ENCODE results near the gene TMEM59L.

The TMEM59L gene

DNA sequence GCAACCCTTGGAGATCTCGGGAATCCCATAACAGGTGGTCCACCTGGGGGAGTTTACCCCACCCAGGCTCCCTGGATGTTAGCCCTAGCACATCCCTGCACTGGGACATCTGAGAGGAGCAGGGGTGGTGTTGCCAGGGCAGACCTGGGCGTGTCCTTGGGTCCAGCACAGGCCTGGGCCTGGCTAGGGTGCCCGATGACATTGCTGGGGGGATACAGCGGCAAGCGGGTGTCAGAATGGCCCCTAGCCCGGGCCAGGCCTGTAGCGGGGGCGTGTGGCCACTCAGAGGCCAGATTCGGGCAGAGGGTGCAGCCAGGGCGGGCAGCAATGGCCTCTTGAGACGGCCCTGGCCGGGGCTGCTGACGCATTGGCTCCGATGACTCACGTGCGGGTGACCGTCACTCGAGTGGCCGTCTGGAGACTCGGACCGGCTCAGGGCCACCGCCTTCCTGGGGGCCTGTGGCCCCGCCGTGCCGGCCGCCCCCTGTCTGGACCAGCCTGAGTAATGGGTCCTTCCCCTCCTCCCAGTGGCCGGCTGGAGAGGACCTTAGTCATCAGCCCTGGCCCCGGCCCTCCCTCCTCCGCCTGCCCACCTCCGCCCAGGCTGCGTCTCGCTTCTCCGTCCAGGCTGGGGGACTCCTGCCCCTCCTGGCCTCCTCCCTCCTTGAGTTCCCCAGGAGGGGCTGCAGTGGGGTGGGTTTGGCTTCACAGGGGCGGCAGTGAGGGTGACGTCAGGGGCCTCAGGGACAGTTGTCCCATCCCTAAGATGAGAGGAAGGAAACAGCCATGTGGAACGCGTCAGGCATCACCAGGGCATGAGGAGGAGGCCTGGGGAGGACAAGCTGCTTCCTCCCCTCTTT lies 47.6 kb downstream of the TMEM59L start:
- TF ChIP-seq GATA3 (IDR thresholded peaks at IDR 0.05; ENCODE audit: low read depth, low read length) (no peak), GATA2 (IDR thresholded peaks at IDR 0.05; ENCODE audit: low read depth, low read length) (no peak)

GRCh38 chr19:18660939-18661670 lies 48.4 kb downstream of the TMEM59L start:
- TF ChIP-seq GATA2 (IDR thresholded peaks at IDR 0.05; ENCODE audit: low read depth, low read length) (no peak), GATA3 (IDR thresholded peaks at IDR 0.05; ENCODE audit: low read depth, low read length) (no peak)

GRCh38 chr19:18662972-18663732 lies 50.5 kb downstream of the TMEM59L start:
- no peak for TF ChIP-seq GATA3 (IDR thresholded peaks at IDR 0.05; ENCODE audit: low read depth, low read length)
- no peak for TF ChIP-seq GATA2 (IDR thresholded peaks at IDR 0.05; ENCODE audit: low read depth, low read length)

DNA sequence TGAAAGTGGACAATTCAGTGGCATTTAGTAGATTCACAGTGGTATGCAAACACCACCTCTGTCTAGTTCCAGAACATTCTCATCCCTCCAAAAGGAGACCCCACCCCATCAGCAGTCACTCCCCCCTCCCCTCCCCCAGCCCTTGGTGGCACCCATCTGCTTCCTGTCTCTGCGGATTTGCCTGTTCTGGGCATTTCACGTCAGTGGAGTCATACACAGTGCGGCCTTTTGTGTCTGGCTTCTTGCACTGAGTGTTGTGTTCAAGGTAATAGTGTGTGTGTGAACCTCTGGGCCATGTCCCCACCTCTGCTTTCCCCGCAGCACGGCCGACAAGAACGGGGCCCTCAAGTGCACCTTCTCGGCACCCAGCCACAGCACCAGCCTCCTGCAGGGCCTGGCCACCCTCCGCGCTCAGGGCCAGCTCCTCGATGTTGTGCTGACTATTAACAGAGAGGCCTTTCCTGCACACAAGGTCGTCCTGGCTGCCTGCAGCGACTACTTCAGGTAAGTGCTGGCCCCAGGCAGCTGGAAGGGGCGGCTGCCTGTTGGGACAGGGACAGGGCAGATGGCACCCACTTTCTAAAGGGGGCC lies 51.4 kb downstream of the TMEM59L start:
- TF ChIP-seq GATA3 (IDR thresholded peaks at IDR 0.05; ENCODE audit: low read depth, low read length) (no peak), GATA2 (IDR thresholded peaks at IDR 0.05; ENCODE audit: low read depth, low read length) (no peak)

- TF ChIP-seq GATA2 (IDR thresholded peaks at IDR 0.05; ENCODE audit: low read depth, low read length) (no peak), GATA3 (IDR thresholded peaks at IDR 0.05; ENCODE audit: low read depth, low read length) (no peak)
Observed at GRCh38 chr19:18665771-18666202, 53.1 kb downstream of the TMEM59L start.

DNA sequence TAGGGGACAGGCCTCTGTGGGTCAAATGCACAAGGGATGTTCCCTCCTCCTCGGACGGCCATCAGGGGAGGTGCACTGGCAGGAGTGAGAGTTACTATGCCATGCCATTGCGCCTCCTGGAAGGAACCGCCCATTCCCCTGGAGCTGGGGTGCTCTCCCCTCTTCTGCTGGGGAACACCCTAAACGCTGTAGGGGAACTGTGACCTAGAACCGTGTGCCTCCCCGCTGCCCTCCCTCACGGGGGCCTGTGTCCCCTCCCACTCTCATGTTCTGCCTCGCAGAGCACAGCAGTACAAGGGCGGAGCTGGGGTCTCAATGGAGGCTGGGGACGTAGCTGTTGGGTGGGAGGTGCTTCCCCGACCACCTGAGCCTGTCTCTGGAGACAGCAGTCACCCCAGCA lies 53.6 kb downstream of the TMEM59L start:
- no peak for TF ChIP-seq GATA3 (IDR thresholded peaks at IDR 0.05; ENCODE audit: low read depth, low read length)
- no peak for TF ChIP-seq GATA2 (IDR thresholded peaks at IDR 0.05; ENCODE audit: low read depth, low read length)

DNA sequence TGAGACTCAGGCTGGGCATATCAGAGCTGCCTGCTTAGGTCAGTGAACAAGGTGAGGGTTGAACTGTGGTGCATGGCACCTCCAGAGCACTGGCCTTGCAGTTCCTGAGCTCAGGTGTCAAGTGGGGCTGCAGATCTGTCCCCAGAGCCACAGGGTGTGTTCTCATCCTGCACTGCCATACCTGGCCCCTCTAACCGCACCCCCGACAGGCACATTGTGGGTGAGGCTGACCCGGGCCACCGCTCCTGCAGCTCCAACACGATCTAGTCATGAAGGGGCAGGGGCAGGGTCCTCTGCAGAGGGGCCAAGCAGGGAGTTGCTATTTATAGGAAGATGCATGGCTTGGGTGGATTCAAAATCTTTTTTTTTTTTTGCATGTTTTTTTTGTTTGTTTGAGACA lies 54.1 kb downstream of the TMEM59L start:
- TF ChIP-seq GATA2 (IDR thresholded peaks at IDR 0.05; ENCODE audit: low read depth, low read length): no peak
- no peak for TF ChIP-seq GATA3 (IDR thresholded peaks at IDR 0.05; ENCODE audit: low read depth, low read length)

DNA sequence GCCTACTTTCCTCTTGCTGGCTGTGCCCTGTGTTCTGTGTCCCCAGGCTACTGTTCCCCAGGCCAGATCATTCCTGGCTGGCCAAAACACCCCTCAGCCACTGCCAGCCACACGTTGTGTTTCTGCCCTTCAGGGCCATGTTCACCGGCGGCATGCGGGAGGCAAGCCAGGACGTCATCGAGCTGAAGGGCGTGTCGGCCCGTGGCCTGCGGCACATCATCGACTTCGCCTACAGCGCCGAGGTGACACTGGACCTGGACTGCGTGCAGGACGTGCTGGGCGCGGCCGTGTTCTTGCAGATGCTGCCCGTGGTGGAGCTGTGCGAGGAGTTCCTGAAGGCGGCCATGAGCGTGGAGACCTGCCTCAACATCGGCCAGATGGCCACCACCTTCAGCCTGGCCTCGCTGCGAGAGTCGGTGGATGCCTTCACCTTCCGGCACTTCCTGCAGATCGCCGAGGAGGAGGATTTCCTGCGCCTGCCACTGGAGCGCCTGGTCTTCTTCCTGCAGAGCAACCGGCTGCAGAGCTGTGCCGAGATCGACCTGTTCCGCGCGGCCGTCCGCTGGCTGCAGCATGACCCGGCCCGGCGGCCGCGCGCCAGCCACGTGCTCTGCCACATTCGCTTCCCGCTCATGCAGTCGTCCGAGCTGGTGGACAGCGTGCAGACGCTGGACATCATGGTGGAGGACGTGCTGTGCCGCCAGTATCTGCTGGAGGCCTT lies 55.0 kb downstream of the TMEM59L start:
- TF ChIP-seq GATA2 (IDR thresholded peaks at IDR 0.05; ENCODE audit: low read depth, low read length) (no peak), GATA3 (IDR thresholded peaks at IDR 0.05; ENCODE audit: low read depth, low read length) (no peak)

- TF ChIP-seq GATA2 (IDR thresholded peaks at IDR 0.05; ENCODE audit: low read depth, low read length) (no peak), GATA3 (IDR thresholded peaks at IDR 0.05; ENCODE audit: low read depth, low read length) (no peak)
Observed at GRCh38 chr19:18668252-18668631, 55.6 kb downstream of the TMEM59L start.

- TF ChIP-seq GATA3 (IDR thresholded peaks at IDR 0.05; ENCODE audit: low read depth, low read length): no peak
- no peak for TF ChIP-seq GATA2 (IDR thresholded peaks at IDR 0.05; ENCODE audit: low read depth, low read length)
Observed at GRCh38 chr19:18668744-18669523, 56.3 kb downstream of the TMEM59L start.

DNA sequence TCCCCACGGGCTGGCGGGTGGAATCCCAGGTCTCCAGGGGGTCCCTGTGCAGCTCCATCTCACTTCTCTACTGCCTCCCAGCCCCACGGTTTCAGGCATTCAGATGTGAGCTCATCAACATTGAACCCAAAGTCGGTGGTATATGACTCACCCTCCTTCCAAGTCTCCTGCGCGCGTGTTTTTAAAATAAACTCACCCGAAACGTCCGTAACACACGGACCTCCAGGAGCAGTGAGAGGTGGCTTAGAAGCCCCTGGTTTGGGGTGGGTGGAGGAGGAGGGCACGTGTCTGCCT lies 56.8 kb downstream of the TMEM59L start:
- TF ChIP-seq GATA2 (IDR thresholded peaks at IDR 0.05; ENCODE audit: low read depth, low read length) (no peak), GATA3 (IDR thresholded peaks at IDR 0.05; ENCODE audit: low read depth, low read length) (no peak)

GRCh38 chr19:18669883-18670282 lies 57.2 kb downstream of the TMEM59L start:
- TF ChIP-seq GATA2 (IDR thresholded peaks at IDR 0.05; ENCODE audit: low read depth, low read length): no peak
- TF ChIP-seq GATA3 (IDR thresholded peaks at IDR 0.05; ENCODE audit: low read depth, low read length): no peak

DNA sequence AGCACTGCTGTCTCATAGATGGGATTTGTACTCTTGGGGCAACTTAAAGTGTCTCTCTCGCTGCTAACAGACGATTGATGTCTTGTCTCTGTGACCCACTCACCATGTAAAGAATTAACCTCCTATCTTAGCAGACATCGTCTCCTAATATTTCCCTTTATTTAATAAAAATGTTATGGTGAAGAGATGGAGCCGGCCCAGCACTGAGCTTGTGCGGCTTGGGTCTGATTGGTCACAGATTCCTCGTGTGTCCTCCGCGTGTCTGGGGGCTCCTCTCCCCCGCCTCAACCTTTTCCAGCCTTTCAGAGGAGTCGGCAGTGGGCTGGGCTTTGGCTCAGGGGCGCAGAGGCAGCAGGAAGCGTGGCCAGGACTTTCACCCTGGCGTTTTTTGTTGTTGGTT lies 57.6 kb downstream of the TMEM59L start:
- no peak for TF ChIP-seq GATA3 (IDR thresholded peaks at IDR 0.05; ENCODE audit: low read depth, low read length)
- TF ChIP-seq GATA2 (IDR thresholded peaks at IDR 0.05; ENCODE audit: low read depth, low read length): 0 out of 2 replicates have a peak, but pooled peaks have one; percentile 24
